RWPE2 (cell line): ENCODE measurements around the gene CDH20.
A peak's percentile ranks its signal among the peaks of the same experiment; 100 is the strongest.

Experiments
- ATAC-seq: fragments of 200-7000 bp; cut with Tn5 transposase; 3 replicates; pipeline ENCODE4 v1.9.1; 2021; ENCODE audit warnings: low read depth
- DNase-seq: peaks from one replicate; pipeline ENCODE4 v3.0.0-alpha.2; 2020; ENCODE audit warnings: low spot score
- H3K27ac ChIP-seq: fragments of 450-650 bp; 2 replicates; pipeline ENCODE4 v1.5.1; 2017; ENCODE audit warnings: mild to moderate bottlenecking; ENCODE audit not compliant: poor library complexity, severe bottlenecking
- H3K27me3 ChIP-seq: fragments of 250-450 bp; sonication (Bioruptor Pico); 2 replicates; pipeline ENCODE4 v1.5.1; 2021; ENCODE audit warnings: mild to moderate bottlenecking, moderate library complexity; ENCODE audit not compliant: insufficient read depth, poor library complexity, severe bottlenecking
- H3K36me3 ChIP-seq: fragments of 250-450 bp; sonication (Bioruptor Pico); 2 replicates; pipeline ENCODE4 v1.5.1; 2020; ENCODE audit warnings: low read depth, mild to moderate bottlenecking, moderate library complexity
- H3K4me1 ChIP-seq: fragments of 250-450 bp; sonication (Bioruptor Pico); 2 replicates; pipeline ENCODE4 v1.5.1; 2021; ENCODE audit warnings: mild to moderate bottlenecking, moderate library complexity; ENCODE audit not compliant: insufficient read depth, poor library complexity, severe bottlenecking
- H3K4me3 ChIP-seq: fragments of 250-450 bp; sonication (Bioruptor Pico); 2 replicates; pipeline ENCODE4 v1.5.1; 2021; ENCODE audit warnings: mild to moderate bottlenecking, moderate library complexity; ENCODE audit not compliant: severe bottlenecking
- H3K9me3 ChIP-seq: fragments of 250-450 bp; sonication (Bioruptor Pico); 2 replicates; pipeline ENCODE4 v1.5.1; 2021; ENCODE audit warnings: mild to moderate bottlenecking, moderate library complexity; ENCODE audit not compliant: severe bottlenecking
- TF ChIP-seq, protein P1 (sequence below): fragments of 450-650 bp; IDR thresholded peaks from one replicate; pipeline ENCODE4 v1.5.1; 2017; ENCODE audit warnings: mild to moderate bottlenecking, moderate library complexity; ENCODE audit not compliant: poor library complexity, severe bottlenecking

CDH20 gene

DNA sequence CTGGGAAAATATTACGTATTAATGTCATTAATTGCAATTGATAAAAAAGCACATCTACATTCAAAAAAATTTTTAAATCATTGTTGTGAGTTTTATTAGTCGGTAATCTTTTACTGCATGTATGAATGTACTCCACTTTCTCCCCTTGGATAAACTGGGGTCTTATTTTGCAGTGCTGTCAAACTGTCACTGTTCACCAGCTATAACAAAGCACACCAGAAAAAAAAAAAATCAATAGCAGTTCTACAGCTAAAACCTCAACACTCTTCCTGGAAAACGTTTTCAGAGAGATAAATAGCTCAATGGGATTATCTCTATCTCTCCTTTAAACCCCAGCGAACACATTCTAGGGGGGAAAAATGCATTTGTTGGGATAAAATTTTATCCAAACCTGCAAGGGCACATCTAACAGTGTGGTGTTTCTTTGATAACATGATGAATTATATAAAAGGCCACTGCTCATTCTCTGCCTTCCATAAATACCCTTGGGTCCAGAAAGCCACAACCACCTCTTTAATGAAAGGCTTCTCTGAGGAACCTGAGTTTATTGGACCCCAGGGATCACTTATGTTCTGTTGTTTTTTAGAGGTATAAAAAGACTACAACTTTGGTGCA, 219.9 kb downstream of the CDH20 start:
- Histone ChIP-seq H3K4me1 (no peaks in the 10 kb centered on the region), H3K27ac (no peak overlapping the region), H3K9me3 (no peaks in the 10 kb centered on the region), H3K4me3 (no peak overlapping the region), H3K36me3 (no peaks in the 10 kb centered on the region), H3K27me3 (no peaks in the 10 kb centered on the region)
- ATAC-seq (no peak), DNase-seq (no peak)
- TF ChIP-seq, protein P1, sequence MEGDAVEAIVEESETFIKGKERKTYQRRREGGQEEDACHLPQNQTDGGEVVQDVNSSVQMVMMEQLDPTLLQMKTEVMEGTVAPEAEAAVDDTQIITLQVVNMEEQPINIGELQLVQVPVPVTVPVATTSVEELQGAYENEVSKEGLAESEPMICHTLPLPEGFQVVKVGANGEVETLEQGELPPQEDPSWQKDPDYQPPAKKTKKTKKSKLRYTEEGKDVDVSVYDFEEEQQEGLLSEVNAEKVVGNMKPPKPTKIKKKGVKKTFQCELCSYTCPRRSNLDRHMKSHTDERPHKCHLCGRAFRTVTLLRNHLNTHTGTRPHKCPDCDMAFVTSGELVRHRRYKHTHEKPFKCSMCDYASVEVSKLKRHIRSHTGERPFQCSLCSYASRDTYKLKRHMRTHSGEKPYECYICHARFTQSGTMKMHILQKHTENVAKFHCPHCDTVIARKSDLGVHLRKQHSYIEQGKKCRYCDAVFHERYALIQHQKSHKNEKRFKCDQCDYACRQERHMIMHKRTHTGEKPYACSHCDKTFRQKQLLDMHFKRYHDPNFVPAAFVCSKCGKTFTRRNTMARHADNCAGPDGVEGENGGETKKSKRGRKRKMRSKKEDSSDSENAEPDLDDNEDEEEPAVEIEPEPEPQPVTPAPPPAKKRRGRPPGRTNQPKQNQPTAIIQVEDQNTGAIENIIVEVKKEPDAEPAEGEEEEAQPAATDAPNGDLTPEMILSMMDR, result no peak

DNA sequence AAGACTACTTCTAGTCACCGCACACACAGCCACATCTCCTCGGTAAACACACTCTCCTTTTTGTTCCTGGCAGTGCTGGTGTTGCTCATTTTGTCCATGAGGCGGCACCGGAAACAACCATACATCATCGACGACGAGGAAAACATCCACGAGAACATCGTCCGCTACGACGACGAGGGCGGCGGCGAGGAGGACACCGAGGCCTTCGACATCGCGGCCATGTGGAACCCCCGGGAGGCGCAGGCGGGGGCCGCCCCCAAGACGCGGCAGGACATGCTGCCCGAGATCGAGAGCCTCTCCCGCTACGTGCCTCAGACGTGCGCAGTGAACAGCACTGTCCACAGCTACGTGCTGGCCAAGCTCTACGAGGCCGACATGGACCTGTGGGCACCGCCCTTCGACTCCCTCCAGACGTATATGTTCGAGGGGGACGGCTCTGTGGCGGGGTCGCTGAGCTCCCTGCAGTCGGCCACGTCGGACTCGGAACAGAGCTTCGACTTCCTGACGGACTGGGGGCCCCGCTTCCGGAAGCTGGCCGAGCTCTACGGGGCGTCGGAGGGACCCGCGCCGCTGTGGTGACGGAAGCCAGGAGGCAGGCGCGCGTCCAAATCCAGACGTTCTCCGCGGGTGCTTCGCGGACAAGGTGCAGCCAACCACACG, 221.0 kb downstream of the CDH20 start:
- TF ChIP-seq, protein P1, result no peak
- ATAC-seq (no peak), DNase-seq (peak; percentile 43)
- H3K36me3 ChIP-seq, result no peaks in the 10 kb centered on the region
- H3K4me3 ChIP-seq, result no peak overlapping the region
- no peaks in the 10 kb centered on the region for H3K27me3 ChIP-seq
- no peaks in the 10 kb centered on the region for H3K9me3 ChIP-seq
- H3K4me1 ChIP-seq, result no peaks in the 10 kb centered on the region
- H3K27ac ChIP-seq, result no peak overlapping the region

DNA sequence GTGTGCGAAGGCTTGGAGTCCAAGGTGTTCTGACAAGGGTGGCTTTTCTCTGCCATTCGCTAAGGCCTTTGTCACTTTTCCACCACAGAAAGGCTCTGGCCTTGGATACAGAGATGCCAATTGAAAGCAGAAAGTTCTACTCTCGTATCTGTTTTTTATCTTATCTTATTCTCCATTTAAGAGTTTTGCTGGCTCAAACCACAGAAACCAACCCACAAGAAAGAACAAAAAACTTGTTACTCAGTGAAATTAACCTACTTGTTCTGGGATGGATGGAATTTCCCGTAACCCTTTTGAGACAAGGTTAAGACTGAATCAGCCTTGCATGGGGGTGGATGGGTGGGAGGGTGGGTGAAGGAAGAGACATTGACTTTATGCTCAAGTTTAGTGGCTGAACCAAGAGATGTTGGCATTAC, 221.7 kb downstream of the CDH20 start:
- H3K36me3 ChIP-seq, result no peaks in the 10 kb centered on the region
- H3K9me3 ChIP-seq, result no peaks in the 10 kb centered on the region
- H3K27me3 ChIP-seq, result no peaks in the 10 kb centered on the region
- TF ChIP-seq, protein P1, result no peak
- ATAC-seq, result no peak
- no peak for DNase-seq
- H3K4me1 ChIP-seq, result no peaks in the 10 kb centered on the region
- no peak overlapping the region for H3K4me3 ChIP-seq
- H3K27ac ChIP-seq, result no peak overlapping the region

DNA sequence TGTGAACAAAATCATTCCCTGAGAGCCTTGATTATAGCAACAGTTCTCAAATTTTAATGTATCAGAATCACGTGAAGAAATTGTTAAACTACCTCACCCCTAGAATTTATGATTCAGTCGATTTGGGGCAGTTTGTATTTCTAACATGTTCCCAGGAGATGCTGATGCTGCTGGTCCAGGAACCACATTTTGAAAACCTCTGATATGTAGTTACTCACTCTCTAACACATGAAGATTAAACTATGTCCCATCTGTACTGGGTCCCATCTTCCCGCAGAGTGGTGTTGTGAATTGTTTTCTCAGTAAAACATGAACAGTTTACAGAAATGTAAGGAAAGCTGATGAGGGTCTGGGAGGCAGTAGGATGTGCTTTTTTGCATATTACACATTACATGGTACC, 223.1 kb downstream of the CDH20 start:
- Histone ChIP-seq H3K9me3 (no peaks in the 10 kb centered on the region), H3K27me3 (no peaks in the 10 kb centered on the region), H3K36me3 (no peaks in the 10 kb centered on the region), H3K4me3 (no peak overlapping the region), H3K27ac (no peak overlapping the region), H3K4me1 (no peaks in the 10 kb centered on the region)
- ATAC-seq, result no peak
- TF ChIP-seq, protein P1, result no peak
- DNase-seq, result no peak

DNA sequence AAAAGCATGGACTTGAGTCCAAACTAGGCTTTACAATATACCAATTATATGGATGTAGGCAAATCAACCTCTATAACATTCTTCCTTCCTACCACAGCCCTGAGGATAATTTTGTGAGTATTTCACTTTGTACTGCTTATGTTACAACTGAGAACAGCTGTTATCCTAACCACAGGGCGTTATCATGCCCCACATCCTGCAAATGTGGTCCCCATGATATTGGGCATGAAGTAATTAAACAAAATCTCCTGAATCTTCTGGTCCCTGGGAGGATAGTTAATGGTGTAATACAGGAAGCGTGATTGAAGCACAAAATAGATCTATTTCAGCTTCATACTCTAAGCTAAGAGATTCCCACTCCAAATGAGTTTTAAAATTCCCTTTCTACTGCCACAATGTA, 223.6 kb downstream of the CDH20 start:
- no peak for DNase-seq
- no peak for ATAC-seq
- TF ChIP-seq, protein P1, result no peak
- Histone ChIP-seq H3K36me3 (no peaks in the 10 kb centered on the region), H3K27me3 (no peaks in the 10 kb centered on the region), H3K27ac (no peak overlapping the region), H3K4me1 (no peaks in the 10 kb centered on the region), H3K4me3 (no peak overlapping the region), H3K9me3 (no peaks in the 10 kb centered on the region)
